HG02938 (cell line): ENCODE measurements around the gene SERTM1.

ENCODE experiments used
- ATAC-seq: cut with Tn5 transposase; IDR thresholded peaks from one replicate; pipeline ENCODE4 v1.9.1; 2021; ENCODE audit warnings: mild to moderate bottlenecking, moderate library complexity; ENCODE audit not compliant: unreplicated experiment

The SERTM1 gene

DNA sequence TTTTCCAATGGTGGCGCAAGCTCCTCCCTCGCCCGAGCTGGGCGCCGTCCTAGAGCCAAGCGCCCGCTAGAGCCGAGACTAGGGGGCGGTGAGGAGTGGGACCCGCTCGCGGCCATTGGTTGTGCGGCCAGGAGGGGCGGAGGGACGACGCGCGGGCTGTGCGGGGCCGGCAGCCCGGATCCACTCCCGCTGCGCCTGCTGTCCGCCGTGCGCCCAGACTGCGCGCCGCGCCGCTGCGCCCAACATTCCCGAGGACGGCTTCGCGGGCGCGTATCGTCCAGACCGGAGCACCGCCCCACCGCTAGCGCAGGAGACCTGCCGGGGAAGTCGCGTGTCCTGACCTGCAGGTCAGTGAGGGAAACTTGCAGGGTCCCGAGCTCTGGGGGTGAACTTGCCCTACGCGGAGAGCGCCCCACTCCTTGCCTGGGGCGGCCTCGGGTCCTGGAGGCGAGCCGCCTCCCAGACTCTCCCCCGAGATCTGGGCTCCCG, at the start of gene SERTM1:
Gene SERTM1 (plus strand): TSS at position 183 of the 489 bp plus-strand sequence. CDS start 21,059 bp downstream, outside the sequence.
- no peak for ATAC-seq

GRCh38 chr13:36628377-36629056, 45.3 kb upstream of the SERTM1 start:
- ATAC-seq: no peak

- no peak for ATAC-seq
These were observed 44.8 kb upstream of the SERTM1 start for GRCh38 chr13:36629057-36629385.

DNA sequence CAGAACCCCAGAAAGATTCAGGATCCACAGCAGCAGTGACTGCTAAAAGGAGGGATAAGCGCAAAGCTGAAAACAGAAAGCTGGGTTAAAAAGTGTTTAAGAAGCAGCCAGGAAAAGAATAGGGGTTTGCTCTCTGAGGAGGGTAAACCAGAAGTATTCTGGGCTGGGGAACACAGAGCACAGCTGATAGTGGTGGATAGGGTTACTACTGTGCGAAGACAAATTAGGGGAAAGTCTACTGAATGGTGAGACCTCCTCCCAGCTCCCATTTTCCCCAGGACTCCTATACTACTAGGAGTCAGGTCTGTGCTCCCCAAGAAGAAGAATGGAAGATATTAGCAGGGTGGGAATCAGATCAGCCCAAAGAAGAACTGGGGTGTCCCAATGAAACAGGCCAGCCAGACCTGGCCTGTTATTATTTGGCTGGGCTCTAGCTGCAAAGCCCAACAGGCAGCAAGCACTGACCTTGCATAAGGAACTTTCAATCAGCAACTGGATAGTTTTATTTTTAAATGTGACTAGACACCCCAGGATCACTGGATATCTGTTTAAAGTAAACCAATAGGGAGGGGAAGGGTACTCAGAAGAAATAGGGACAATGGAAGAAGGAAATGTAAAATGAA, 43.5 kb upstream of the SERTM1 start:
- no peak for ATAC-seq

DNA sequence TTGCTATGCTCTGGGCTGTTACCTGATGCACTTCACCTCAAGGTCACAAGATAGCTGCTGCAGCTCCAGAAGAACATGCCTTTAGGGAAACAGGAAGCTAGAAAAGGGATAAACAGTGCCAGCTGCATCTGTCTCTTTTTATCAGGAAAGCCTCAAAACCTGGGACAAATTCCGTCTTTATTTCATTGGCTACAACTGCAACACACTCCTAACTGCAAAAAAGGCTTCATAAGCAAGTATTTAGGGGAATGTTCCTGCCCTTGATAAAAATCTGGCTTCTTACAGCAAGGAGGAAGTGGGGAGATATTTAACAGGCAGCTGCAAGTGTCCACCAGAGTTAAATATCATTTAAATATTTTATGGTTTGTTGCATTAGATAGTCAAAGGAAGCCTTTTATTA, 34.2 kb upstream of the SERTM1 start:
- ATAC-seq: no peak

GRCh38 chr13:36650611-36651010, 23.2 kb upstream of the SERTM1 start:
- no peak for ATAC-seq

DNA sequence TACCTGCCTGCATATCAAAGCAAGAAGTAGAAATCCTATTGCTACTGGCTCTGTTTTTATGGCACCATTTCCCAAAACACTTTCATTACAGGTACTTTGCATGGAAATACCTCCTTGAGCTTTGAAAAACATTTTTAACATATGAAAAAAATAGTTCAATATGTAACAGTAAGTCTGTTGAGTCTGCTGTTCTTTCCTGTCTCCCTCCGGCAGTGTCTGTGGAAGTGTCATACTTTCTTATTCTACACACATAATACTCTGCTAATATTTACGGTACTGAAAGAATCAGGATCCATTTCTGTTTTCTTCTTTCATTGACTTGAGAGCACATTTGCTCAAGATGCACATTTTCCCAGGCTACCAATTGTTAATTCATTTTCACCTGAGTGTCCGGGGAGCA, 8.2 kb upstream of the SERTM1 start:
- no peak for ATAC-seq

- ATAC-seq: no peak
These were observed 7.2 kb upstream of the SERTM1 start for GRCh38 chr13:36666477-36667229.

DNA sequence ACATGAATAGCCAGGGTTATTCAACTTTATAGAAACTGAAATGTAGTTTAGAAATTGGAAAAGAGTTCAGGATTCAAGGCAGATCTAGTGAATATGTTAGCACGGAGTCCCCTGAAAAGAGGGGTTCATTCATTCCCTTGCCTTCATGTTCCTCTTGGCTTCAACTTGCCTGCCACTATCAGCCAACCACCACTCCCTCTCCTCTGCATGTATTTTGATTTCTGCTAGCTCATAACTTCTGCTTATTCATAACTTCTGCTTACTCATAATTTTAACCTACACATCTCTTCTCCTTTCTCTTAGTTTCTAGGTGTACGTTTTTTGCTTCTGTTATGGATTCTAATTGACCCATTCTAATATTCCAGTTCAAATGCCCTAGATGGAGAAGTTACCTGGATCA, 5.5 kb upstream of the SERTM1 start:
- ATAC-seq: no peak

GRCh38 chr13:36673352-36673751, 468 bp upstream of the SERTM1 start:
- no peak for ATAC-seq

- no peak for ATAC-seq
These were observed 755 bp downstream of the SERTM1 start for GRCh38 chr13:36674337-36675212.

DNA sequence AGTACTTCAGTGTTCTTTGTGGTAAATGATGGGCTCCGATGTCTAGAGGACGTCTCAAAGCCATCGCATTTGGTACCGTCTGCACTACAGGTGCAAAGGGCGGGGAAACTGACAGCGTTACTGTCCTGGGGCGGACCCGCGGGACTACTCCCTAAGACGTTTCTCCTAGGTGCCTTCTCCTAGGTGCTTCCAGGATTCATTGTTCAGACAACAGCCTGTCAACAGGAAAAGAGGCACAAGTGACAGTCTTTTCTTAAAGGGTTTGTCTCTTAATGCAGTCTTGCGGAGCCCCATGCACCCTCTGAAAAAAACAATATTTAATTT, 1.4 kb downstream of the SERTM1 start:
- no peak for ATAC-seq

GRCh38 chr13:36680913-36681312, 7.1 kb downstream of the SERTM1 start:
- ATAC-seq: no peak

- ATAC-seq: no peak
These were observed 8.2 kb downstream of the SERTM1 start for GRCh38 chr13:36681894-36682624.

DNA sequence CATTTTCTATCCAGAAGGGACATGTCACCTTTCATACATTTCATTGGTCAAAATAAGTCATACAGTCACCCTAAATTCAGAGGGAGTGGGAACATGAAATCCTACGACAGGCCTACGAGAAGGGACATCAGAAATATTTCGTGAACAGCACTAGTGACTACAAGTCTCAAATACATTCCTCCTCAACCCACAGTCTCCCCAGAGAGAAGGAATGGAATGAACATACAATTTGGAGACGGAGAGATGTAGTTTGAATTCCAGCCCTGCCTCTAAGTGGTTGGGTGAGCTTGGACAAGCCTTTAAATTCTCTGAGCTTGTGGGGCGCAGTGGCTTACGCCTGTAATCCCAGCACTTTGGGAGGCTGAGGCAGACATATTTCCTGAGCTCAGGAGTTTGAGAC, 9.9 kb downstream of the SERTM1 start:
- ATAC-seq: no peak

GRCh38 chr13:36685927-36686326, 12.1 kb downstream of the SERTM1 start:
- no peak for ATAC-seq

GRCh38 chr13:36696410-36697010, 22.7 kb downstream of the SERTM1 start:
- no peak for ATAC-seq

DNA sequence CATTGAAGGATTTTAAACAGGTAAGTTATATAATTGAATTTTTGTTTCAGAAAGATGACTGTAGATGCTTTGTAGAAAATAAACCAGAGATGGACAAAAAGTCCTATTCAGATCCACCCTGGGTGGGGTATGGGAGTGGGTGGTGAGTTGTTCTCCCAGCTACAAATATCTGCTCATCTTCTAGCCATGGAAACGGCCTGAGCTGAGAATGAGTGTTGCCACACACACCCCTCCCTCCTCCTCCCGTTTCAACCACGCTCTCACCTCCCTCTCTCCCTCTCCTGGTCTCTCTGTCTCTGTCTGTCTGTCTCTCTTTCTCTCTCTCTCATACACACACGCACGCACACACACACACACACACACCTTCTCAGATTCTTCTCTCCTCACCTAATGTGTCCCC, 26.4 kb downstream of the SERTM1 start:
- ATAC-seq: no peak

DNA sequence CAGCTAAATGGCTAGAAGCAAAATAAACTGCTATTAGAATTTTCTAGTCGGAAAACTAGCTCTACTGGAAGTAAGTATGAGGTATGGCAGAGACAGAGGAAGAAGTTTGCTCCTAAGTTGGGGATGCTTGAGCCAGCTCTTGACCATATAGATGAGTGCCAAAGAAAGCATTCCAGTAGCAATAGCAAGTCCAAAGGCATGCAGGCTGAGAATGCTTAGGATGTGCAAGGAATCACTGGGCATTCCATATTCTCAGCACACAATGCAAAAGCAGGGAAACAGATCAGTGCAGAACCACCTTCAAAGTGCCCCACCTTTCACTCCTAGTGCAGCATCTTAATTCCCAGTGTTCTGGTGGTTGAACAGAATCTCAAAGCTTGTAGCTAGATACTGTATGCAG, 32.9 kb downstream of the SERTM1 start:
- ATAC-seq: no peak
